H1 (cell line): Measurements from ENCODE around the gene ASTN2. TPM values are rescaled to one million over a fixed set of nuclear protein-coding genes. Genes with fewer than 3 reads are reported as not detected.

ENCODE experiments used
- CTCF ChIA-PET: fragments of 300-600 bp; sonication (Branson Sonifier 250); formaldehyde crosslinking; loops from one replicate; lab custom pipeline; 2021; ENCODE audit not compliant: partially characterized antibody; lab: Charles Lee
- POLR2A ChIA-PET: fragments of 300-600 bp; sonication (Branson Sonifier 250); formaldehyde crosslinking; loops from one replicate; lab custom pipeline; 2021; ENCODE audit warnings: inconsistent platforms; ENCODE audit not compliant: partially characterized antibody; lab: Charles Lee
- DNase-seq, 2 experiments: peaks; one replicate each; pipeline versions ENCODE4 v3.0.0 to v3.0.0-alpha.2; 2010 to 2022; ENCODE audit warnings: low spot score in 2 of 2, low read depth in 1 of 2, mixed read lengths in 1 of 2
- FAIRE-seq: peaks from 2 replicates; lab custom pipeline; 2011; peaks lifted over from hg19 to GRCh38; lab: Jason Lieb, UNC
- H2AFZ ChIP-seq: 2 replicates; pipeline ENCODE4 v1.8.1; 2012; ENCODE audit warnings: low read length, inconsistent platforms
- H2AK5ac ChIP-seq: 2 replicates; pipeline ENCODE4 v1.6.1; 2013; ENCODE audit warnings: low read depth, low read length
- H2BK120ac ChIP-seq: replicated peaks from 2 replicates; pipeline ENCODE3; 2013; ENCODE audit warnings: low read depth, low read length, inconsistent platforms
- H2BK12ac ChIP-seq: 2 replicates; pipeline ENCODE4 v1.6.1; 2013; ENCODE audit warnings: low read depth, low read length
- H2BK15ac ChIP-seq: 2 replicates; pipeline ENCODE4 v1.6.1; 2013; ENCODE audit warnings: low read length
- H2BK20ac ChIP-seq: 2 replicates; pipeline ENCODE4 v1.6.1; 2013; ENCODE audit warnings: low read length
- H2BK5ac ChIP-seq: 2 replicates; pipeline ENCODE4 v1.6.1; 2013; ENCODE audit warnings: low read depth, low read length
- H3K14ac ChIP-seq: 2 replicates; pipeline ENCODE4 v1.6.1; 2013; ENCODE audit warnings: inconsistent platforms; ENCODE audit not compliant: insufficient read length
- H3K18ac ChIP-seq: 2 replicates; pipeline ENCODE4 v1.6.1; 2013; ENCODE audit warnings: low read length; ENCODE audit errors: extremely low read depth
- H3K23ac ChIP-seq: 2 replicates; pipeline ENCODE4 v1.6.1; 2013; ENCODE audit warnings: inconsistent platforms; ENCODE audit not compliant: insufficient read length
- H3K23me2 ChIP-seq: 2 replicates; pipeline ENCODE4 v1.6.1; 2013; ENCODE audit warnings: low read depth, low read length
- H3K27ac ChIP-seq: 2 replicates; pipeline ENCODE4 v1.6.1; 2011; ENCODE audit warnings: low read depth, low read length, inconsistent platforms
- H3K27me3 ChIP-seq, 4 experiments: replicated peaks in 1 of 4; 1 replicate in 1 of 4; 2 replicates in 3 of 4; pipeline versions ENCODE4 v1.6.1 to v1.8.1; 2011 to 2013; ENCODE audit warnings: low read length in 3 of 4, mild to moderate bottlenecking in 3 of 4, inconsistent platforms in 2 of 4, mixed read lengths in 2 of 4, moderate library complexity in 1 of 4; ENCODE audit not compliant: control insufficient read depth in 3 of 4, insufficient read depth in 3 of 4; ENCODE audit errors: extremely low read depth in 1 of 4
- H3K36me3 ChIP-seq, 4 experiments: 2 replicates each; pipeline versions ENCODE4 v1.6.1 to v1.8.1; 2011 to 2013; ENCODE audit warnings: mild to moderate bottlenecking in 4 of 4, low read length in 3 of 4, moderate library complexity in 2 of 4, control low read depth in 1 of 4, inconsistent platforms in 1 of 4; ENCODE audit not compliant: insufficient read depth in 4 of 4, control insufficient read depth in 2 of 4
- H3K4ac ChIP-seq: replicated peaks from 2 replicates; pipeline ENCODE3; 2013; ENCODE audit warnings: low read length, low read depth, mixed read lengths, inconsistent platforms; ENCODE audit not compliant: insufficient read length
- H3K4me1 ChIP-seq, 4 experiments: replicated peaks in 1 of 4; 1 replicate in 1 of 4; 2 replicates in 3 of 4; pipeline versions ENCODE4 v1.6.1 to v1.8.1; 2011 to 2013; ENCODE audit warnings: low read length in 3 of 4, inconsistent platforms in 2 of 4, mixed read lengths in 1 of 4; ENCODE audit not compliant: insufficient read depth in 4 of 4, control insufficient read depth in 3 of 4
- H3K4me2 ChIP-seq, 2 experiments: 2 replicates each; pipeline versions ENCODE4 v1.6.1 to v1.8.1; 2011 to 2013; ENCODE audit warnings: low read depth in 2 of 2, low read length in 2 of 2, control low read depth in 1 of 2, inconsistent platforms in 1 of 2, mild to moderate bottlenecking in 1 of 2; ENCODE audit not compliant: insufficient read depth in 1 of 2
- H3K4me3 ChIP-seq, 4 experiments: fragments of 200-600, 300-600 bp in 1 of 4; sonication (generic), shearing (Covaris generic), sonication (Bioruptor Twin) in 1 of 4; 2 replicates each; pipeline versions ENCODE4 v1.5.1 to v1.8.1; 2011 to 2016; ENCODE audit warnings: low read length in 4 of 4, low read depth in 3 of 4, control low read depth in 2 of 4, inconsistent platforms in 2 of 4, mild to moderate bottlenecking in 2 of 4, mixed read lengths in 1 of 4, moderate library complexity in 1 of 4; ENCODE audit not compliant: insufficient read depth in 2 of 4; ENCODE audit errors: extremely low read depth in 1 of 4
- H3K56ac ChIP-seq: replicated peaks from 2 replicates; pipeline ENCODE3; 2013; ENCODE audit warnings: low read depth, mild to moderate bottlenecking, mixed read lengths, low read length, inconsistent platforms; ENCODE audit not compliant: insufficient read length
- H3K79me1 ChIP-seq: 2 replicates; pipeline ENCODE4 v1.6.1; 2013; ENCODE audit warnings: low read depth, low read length, control low read depth
- H3K79me2 ChIP-seq, 2 experiments: 2 replicates each; pipeline versions ENCODE4 v1.6.1 to v1.8.1; 2012 to 2013; ENCODE audit warnings: low read length in 2 of 2, mild to moderate bottlenecking in 2 of 2, inconsistent platforms in 1 of 2; ENCODE audit not compliant: insufficient read depth in 2 of 2, control insufficient read depth in 1 of 2
- H3K9ac ChIP-seq, 4 experiments: replicated peaks in 1 of 4; 1 replicate in 1 of 4; 2 replicates in 3 of 4; pipeline versions ENCODE4 v1.6.1 to v1.8.1; 2011 to 2013; ENCODE audit warnings: low read depth in 3 of 4, low read length in 3 of 4, control low read depth in 2 of 4, mild to moderate bottlenecking in 2 of 4, moderate library complexity in 2 of 4, inconsistent platforms in 1 of 4; ENCODE audit errors: extremely low read depth in 1 of 4
- H3K9me3 ChIP-seq, 2 experiments: 2 replicates each; pipeline versions ENCODE4 v1.6.1 to v1.8.1; 2012 to 2013; ENCODE audit warnings: mild to moderate bottlenecking in 2 of 2, moderate library complexity in 2 of 2, control low read depth in 1 of 2, inconsistent platforms in 1 of 2, low read depth in 1 of 2, low read length in 1 of 2, mixed read lengths in 1 of 2; ENCODE audit not compliant: insufficient read depth in 2 of 2
- H4K20me1 ChIP-seq, 2 experiments: replicated peaks in 1 of 2; 2 replicates each; pipeline versions ENCODE3 to v1.8.1; 2011 to 2013; ENCODE audit warnings: inconsistent platforms in 2 of 2, low read length in 2 of 2, mild to moderate bottlenecking in 1 of 2; ENCODE audit not compliant: insufficient read depth in 2 of 2, control insufficient read depth in 1 of 2
- H4K5ac ChIP-seq: 2 replicates; pipeline ENCODE4 v1.6.1; 2013; ENCODE audit warnings: low read length, low read depth, mixed read lengths, inconsistent platforms; ENCODE audit not compliant: insufficient read length
- H4K8ac ChIP-seq: 2 replicates; pipeline ENCODE4 v1.8.0; 2013; ENCODE audit warnings: mild to moderate bottlenecking, moderate library complexity, low read length, inconsistent platforms; ENCODE audit not compliant: insufficient read depth; ENCODE audit errors: extremely low read depth
- H4K91ac ChIP-seq: replicated peaks from 2 replicates; pipeline ENCODE3; 2013; ENCODE audit warnings: low read length, mixed read lengths, inconsistent platforms; ENCODE audit not compliant: insufficient read length
- SIRT6 ChIP-seq: IDR thresholded peaks from one replicate; pipeline ENCODE4 v1.7.1; 2012; ENCODE audit warnings: low read length, inconsistent platforms
- TEAD4 ChIP-seq: IDR thresholded peaks from 2 replicates; pipeline ENCODE4 v1.6.1; 2012; ENCODE audit warnings: low read depth, low read length, inconsistent platforms, mixed read lengths
- ZNF274 ChIP-seq: IDR thresholded peaks from 2 replicates; pipeline ENCODE4 v1.7.0; 2012; ENCODE audit warnings: low read length, borderline replicate concordance; ENCODE audit errors: extremely low read depth
- WGBS, 2 experiments: shearing (Covaris generic) in 1 of 2; methylation state at CpG; one replicate each; pipeline versions ENCODE4 v1.1.6 to v1.1.7; 2013 to 2015; ENCODE audit warnings: low lambda C conversion rate in 2 of 2, mixed read lengths in 2 of 2, inconsistent platforms in 1 of 2, low coverage in 1 of 2, missing lambda C conversion rate in 1 of 2; ENCODE audit not compliant: insufficient replicate concordance in 2 of 2, insufficient coverage in 1 of 2, insufficient read length in 1 of 2; ENCODE audit errors: extremely low coverage in 1 of 2, missing lambda C conversion rate in 1 of 2; 5-methylcytosine and 5-hydroxymethylcytosine counted together
- polyA plus RNA-seq, 7 experiments: library from polyadenylated mRNA; depleted of rRNA in 3 of 7; stranded (reverse) in 5 of 7; unstranded in 2 of 7; fragments of >200 nt in 5 of 7; fragments of 200-250 nt in 2 of 7; gene quantifications; 1 replicate in 5 of 7; 2 replicates in 1 of 7; 4 replicates in 1 of 7; pipeline versions ENCODE4 v1.2.1 to v1.2.3, GENCODE V29; 2011 to 2013; ENCODE audit warnings: missing spikeins in 2 of 7, mixed read lengths in 2 of 7
- total RNA-seq: library from RNA; stranded (reverse); fragmentation: NEBNext Ultra II Directional; extraction: Animal tissue kit (Norgen Biotek cat#: 25700); gene quantifications from 2 replicates; pipeline ENCODE4 v1.2.1, GENCODE V29; 2021

The ASTN2 gene
- total and polyA plus RNA-seq, 2 of the 8 experiments (the other 6 are each of a cell fraction or from before 2014, with no cell fraction given) = 8.2 to 13.7 TPM

DNA sequence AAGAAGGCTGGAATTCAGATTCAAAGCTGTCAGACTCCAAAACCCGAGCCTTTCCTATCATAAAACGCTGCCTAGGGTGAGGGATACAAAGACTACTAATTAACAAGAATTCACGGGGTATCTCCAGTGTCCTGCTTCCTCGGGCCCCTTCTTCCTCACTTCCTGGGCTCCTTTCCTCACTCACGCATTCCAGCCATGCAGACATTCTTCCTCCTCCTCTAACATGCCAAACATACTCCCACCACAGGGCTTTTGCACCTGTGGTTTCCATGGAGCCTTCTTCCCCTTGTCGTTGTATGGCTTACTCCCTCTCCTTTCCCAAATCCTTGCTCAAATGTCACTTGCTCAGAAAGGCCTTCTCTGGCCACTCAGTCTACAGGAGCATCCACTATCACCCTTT lies 919.1 kb downstream of the ASTN2 start:
- ChIA-PET CTCF (interaction anchor here (0.6 to 5.2 kb wide), 37 partner anchors 9 to 906 kb away, joined by 3 to 51 read pairs (median 3); partner anchors contain the start of gene PAPPA), POLR2A (no interaction called here)
- Histone ChIP-seq H3K18ac (no peak overlapping the region), H2BK15ac (no peak overlapping the region), H3K23me2 (no peaks in the 10 kb centered on the region), H3K79me2 (no peaks in the 10 kb centered on the region), H3K79me1 (no peaks in the 10 kb centered on the region), H3K9ac (no peak overlapping the region), H3K23ac (no peak overlapping the region), H2BK20ac (no peak overlapping the region), H4K91ac (no peak overlapping the region), H2BK120ac (no peak overlapping the region), H2BK5ac (no peak overlapping the region), H4K20me1 (no peaks in the 10 kb centered on the region), H3K4ac (no peak overlapping the region), H3K9me3 (no peaks in the 10 kb centered on the region), H3K4me2 (no peak overlapping the region)
- 75% methylated on average over 6 of the region's 6 CpGs; no CpG with 5 or more reads in 1 of the 2 experiments for WGBS, 2 experiments
- no peak for FAIRE-seq
- DNase-seq = no peak
- TF ChIP-seq ZNF274 (no peak), TEAD4 (0 out of 2 replicates have a peak, but pooled peaks have one; percentile 57), SIRT6 (no peak)
- TF ChIP-seq, all 59 proteins: peak for 1
- Histone ChIP-seq H3K27ac (no peak overlapping the region), H2BK12ac (no peak overlapping the region), H3K4me3 (no peak overlapping the region), H3K14ac (no peak overlapping the region), H3K56ac (no peak overlapping the region), H3K36me3 (no peaks in the 10 kb centered on the region), H3K27me3 (no peaks in the 10 kb centered on the region), H3K4me1 (peaks cover 0 to 4% (median 3%) of the 10 kb centered on the region in 4 experiments; a peak in 2 of 7 replicates), H4K8ac (no peak overlapping the region), H2AK5ac (no peak overlapping the region), H2AFZ (no peak overlapping the region), H4K5ac (no peak overlapping the region)
